GM10847 (cell line): ENCODE results near the gene MT1G.

Experiments
- POLR2A ChIP-seq: IDR thresholded peaks from 2 replicates; pipeline ENCODE4 v1.6.1; 2011; ENCODE audit not compliant: insufficient read length; ENCODE audit errors: extremely low read depth

Gene MT1G

GRCh38 chr16:56649820-56650219 is 18.0 kb downstream of the MT1G start:
- no peak for TF ChIP-seq POLR2A

GRCh38 chr16:56649271-56649670 is 18.6 kb downstream of the MT1G start:
- TF ChIP-seq POLR2A = no peak

- no peak for TF ChIP-seq POLR2A
Measured at GRCh38 chr16:56647641-56648431, 20.0 kb downstream of the MT1G start.

GRCh38 chr16:56645838-56646237 is 22.0 kb downstream of the MT1G start:
- TF ChIP-seq POLR2A = no peak

- TF ChIP-seq POLR2A = no peak
Measured at GRCh38 chr16:56645311-56645710, 22.6 kb downstream of the MT1G start.

- no peak for TF ChIP-seq POLR2A
Measured at GRCh38 chr16:56643833-56644232, 24.0 kb downstream of the MT1G start.

- no peak for TF ChIP-seq POLR2A
Measured at GRCh38 chr16:56643080-56643778, 24.6 kb downstream of the MT1G start.

- TF ChIP-seq POLR2A = no peak
Measured at GRCh38 chr16:56641166-56641565, 26.7 kb downstream of the MT1G start.

GRCh38 chr16:56640076-56640475 is 27.8 kb downstream of the MT1G start:
- TF ChIP-seq POLR2A = no peak

GRCh38 chr16:56639045-56639444 is 28.8 kb downstream of the MT1G start:
- no peak for TF ChIP-seq POLR2A

GRCh38 chr16:56637814-56638750 is 29.8 kb downstream of the MT1G start, which contains the start of gene MT1A:
MT1A (plus strand) TSS chr16:56638666; CDS start chr16:56638739, 73 bp downstream.
- no peak for TF ChIP-seq POLR2A

GRCh38 chr16:56636616-56637413 is 31.1 kb downstream of the MT1G start:
- no peak for TF ChIP-seq POLR2A

- TF ChIP-seq POLR2A = no peak
Measured at GRCh38 chr16:56635441-56635967, 32.4 kb downstream of the MT1G start.

GRCh38 chr16:56634715-56635440 is 33.0 kb downstream of the MT1G start:
- no peak for TF ChIP-seq POLR2A
